CD4-positive, alpha-beta T cell treated with Interleukin-1 beta for 1 hour (primary cell): ENCODE data around the gene TMEM175.

ENCODE experiments used
- DNase-seq, 2 donors: peaks; one replicate each; pipeline ENCODE4 v3.0.0-alpha.2; 2020 to 2022

The TMEM175 gene, protein sequence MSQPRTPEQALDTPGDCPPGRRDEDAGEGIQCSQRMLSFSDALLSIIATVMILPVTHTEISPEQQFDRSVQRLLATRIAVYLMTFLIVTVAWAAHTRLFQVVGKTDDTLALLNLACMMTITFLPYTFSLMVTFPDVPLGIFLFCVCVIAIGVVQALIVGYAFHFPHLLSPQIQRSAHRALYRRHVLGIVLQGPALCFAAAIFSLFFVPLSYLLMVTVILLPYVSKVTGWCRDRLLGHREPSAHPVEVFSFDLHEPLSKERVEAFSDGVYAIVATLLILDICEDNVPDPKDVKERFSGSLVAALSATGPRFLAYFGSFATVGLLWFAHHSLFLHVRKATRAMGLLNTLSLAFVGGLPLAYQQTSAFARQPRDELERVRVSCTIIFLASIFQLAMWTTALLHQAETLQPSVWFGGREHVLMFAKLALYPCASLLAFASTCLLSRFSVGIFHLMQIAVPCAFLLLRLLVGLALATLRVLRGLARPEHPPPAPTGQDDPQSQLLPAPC

DNA sequence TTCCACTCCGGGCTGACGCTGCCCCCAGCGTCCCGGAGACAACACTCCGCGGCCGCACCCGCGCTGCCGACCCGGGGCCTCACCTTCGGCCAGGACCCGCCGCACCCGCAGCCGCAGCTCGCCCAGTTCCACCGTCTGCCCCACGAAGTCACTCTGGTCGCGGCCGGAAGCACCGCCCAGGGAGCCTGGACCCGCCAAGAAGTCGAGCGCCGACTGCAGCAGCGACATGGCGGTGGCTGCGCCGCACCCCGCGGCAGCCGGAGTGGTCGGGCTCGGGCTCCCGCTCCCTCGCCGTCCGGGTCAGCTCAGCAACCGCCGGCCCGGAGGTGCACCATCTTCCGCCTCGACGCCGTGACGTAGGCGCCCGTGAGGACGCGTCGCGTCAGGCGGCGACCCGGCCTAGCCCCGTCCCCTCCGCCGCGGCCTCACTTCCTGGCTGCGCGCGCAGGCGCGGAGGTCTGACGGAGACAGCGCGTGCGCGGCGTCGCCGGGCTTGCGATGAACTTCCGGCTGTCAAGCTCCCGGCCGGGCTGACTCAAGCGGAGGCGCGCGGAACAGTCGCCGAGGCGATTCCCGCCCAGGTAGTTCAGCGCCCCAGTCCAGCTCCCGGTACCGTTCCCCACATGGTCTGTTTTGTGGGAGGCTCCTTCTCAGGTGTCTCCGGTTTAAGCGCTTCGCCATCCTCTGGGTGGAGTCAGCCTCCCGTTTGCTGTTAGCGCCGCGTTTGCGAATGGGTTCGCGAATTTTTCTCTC is at the start of gene TMEM175, which contains the start of gene GAK:
TMEM175 (plus strand) TSS at position 501 of the 753 bp plus-strand sequence. CDS start 15,280 bp downstream, outside the sequence.
GAK (minus strand) TSS at position 357 of the 753 bp plus-strand sequence; CDS start at position 228, 129 bp downstream.
- DNase-seq, result peak; percentile 97

DNA sequence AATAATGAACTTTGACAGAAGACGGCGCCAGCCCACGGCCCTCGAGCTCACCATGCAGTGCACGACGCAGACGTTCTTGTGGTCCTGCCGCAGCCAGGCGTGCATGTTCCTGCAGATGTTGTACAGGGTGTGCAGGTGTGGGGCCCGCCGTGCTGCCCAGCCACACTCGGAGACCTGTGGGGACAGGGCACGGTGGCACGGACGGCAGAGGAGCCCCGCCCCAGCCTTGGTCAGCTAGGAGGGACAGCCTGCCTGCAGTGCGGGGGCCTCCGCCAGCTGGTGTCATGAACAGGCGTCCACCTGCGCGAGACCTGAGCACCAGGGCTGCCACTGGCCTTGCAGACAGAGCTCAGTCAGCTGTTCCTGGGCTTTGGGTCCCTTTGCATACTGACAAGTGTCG is 49.6 kb upstream of the TMEM175 start:
- no peak for DNase-seq

DNA sequence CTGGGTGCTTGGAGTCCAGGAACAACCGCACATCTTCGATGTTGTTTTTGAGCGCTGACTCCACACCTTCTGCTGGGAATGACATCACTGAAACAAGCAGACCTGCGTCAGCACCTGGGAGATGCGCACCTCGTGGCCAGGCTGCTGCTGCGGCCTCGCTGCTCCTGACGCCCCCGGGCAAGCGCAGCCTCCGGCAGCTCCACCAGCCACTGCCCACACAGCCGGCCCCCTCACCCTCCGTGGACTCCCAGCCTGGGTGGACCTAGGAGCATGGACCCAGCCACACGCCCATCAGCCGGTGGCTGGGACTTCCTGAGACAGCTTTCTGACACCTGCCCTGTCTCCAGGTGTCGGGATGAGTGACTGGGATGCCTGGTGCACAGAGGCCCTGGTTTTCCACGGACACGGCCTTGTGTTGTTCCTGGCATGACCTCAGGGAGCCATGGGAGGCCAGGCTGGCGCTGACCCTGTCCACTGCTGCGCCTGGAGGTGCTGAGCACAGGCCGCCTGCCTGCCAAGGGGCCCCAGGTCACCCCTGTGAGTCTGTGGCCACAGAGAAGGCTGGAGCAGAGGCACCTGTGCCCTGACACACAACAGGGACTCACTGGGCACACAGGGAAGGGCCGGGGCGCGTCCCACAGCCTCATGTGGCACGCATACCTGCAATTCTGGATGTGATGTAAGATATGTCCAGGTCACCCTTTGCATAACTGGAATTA is 48.7 kb upstream of the TMEM175 start:
- no peak for DNase-seq

DNA sequence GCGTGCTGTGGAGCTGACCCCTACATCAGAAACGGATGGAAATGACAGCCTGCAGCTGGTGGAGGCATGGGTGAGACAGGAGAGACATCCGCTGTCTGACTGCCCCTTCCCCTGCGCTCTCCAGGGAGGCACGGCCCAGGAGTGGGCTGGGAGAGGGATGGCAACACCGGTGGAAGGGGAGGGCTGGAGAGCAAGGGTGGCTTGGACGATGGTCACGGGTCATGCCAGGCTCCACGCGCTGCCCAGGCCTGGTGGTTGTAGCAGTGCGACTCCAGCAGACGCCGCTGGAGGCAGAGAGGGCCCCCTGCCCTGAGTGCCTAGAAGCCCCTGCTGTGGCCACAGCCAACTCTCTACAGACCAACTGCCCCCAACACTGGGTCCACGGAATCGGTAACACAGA is 48.0 kb upstream of the TMEM175 start:
- no peak for DNase-seq

DNA sequence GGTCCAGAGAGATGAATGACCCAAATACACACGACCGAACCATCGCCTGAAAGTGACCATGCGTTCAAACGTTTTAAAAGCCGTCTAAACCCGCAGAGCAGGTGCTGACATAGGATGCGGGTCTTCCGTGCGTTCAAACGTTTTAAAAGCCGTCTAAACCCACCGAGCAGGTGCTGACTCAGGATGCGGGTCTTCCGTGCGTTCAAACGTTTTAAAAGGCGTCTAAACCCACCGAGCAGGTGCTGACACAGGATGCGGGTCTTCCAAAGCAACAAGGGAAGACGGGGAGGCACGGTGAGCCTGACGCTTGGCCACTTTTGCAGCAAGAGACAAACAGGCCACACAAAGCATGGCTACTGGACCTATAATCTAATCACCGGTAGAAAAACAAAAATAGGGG is 47.4 kb upstream of the TMEM175 start:
- DNase-seq, result no peak

DNA sequence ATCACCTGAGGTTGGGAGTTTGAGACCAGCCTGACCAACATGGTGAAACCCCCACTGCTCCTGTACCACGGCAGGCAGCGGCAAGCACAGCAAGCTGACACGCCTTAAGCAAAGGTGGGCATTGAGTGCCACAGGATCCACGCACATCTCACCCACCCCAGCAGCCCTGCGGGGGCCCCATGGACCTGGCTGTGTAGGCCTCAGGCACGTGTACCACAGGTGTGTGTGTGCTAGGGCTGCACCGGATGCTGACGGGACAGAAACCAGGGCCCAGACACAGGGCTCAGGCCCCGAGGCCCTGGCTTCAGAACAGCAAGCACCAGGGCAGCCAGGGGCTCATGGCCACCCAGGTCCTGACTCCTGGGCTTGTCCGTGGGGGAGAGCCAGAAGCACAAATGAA is 46.9 kb upstream of the TMEM175 start:
- no peak for DNase-seq

DNA sequence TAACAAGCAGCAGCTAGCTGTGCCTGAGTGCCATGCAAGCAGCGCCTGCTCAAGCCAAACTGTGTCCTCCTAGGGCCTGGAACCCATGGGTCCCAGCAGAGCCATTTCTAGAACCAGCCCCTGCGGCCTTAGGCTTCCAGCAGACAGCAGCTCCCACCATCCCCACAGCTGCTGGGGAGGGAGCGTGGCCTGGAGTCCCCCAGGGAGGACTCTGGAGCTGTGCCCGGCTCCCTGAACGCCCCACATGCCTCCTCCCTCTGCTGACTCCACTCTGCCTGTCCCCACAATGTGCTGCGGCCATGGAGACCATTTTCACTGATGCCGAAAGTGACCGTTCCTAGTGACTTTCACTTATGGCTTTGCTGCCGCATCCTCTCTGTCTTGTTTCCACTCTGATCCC is 46.0 kb upstream of the TMEM175 start:
- DNase-seq, result no peak

DNA sequence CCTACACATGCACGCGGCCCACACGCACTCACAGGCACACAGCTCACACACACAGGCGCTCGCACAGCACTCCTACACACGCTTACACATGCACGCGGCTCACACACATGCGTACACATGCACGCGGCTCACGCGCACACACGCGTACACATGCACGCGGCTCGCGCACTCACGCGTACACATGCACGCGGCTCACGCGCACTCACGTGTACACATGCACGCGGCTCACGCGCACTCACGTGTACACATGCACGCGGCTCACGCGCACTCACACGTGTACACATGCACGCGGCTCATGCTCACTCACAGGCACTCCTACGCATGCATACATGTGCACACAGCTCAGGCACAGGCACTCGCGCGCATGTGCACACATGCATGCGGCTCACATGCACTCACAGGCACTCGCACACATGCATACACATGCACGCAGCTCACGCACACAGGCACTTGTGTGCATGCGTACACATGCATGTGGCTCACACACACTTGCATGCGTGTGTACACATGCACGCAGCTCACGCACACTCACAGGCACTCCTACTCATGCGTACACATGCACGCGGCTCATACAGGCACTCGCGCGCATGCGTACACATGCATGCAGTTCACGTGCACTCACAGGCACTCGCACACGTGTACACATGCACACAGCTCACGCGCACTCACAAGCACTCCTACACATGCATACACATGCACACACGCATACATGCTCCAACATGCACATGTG is 45.1 kb upstream of the TMEM175 start:
- DNase-seq, result no peak

DNA sequence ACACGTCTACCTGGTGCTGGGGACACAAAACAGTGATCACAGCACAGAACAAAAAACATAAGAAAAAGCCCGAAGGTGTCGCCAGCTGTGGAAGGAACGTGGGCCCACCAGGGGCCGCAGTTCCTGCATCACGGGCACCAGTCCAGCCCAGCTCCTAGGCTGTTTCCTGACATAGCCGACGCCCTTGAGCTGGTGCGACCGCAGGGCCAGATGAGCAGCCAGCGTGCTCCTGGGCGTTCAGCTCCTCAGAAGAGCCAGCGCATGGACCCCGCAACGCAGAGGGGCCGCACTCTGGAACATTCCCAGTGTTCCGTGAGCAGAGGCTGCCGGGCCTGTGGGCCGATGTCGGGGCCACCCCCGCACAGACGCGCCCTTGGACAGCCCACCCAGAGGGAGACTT is 44.2 kb upstream of the TMEM175 start:
- DNase-seq, result no peak

DNA sequence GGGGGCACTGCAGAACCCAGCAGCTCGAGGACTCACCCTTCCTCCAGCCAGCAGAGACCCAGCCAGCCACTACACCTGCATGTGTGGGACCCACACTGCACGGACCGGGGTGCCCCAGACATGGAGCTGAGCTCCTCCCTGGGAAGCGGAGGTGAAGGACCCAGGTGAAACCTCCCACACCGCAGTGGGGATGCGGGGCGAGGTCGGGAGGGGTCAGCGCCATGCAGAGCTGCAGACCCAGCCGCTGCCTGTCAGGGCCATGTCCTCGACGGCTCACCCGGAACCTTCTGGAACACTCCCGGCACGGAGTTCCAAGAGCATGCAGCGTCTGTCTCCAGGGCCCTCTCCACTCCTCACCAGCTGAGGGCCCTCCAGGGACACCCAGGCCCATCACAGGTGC is 42.7 kb upstream of the TMEM175 start:
- DNase-seq, result no peak

DNA sequence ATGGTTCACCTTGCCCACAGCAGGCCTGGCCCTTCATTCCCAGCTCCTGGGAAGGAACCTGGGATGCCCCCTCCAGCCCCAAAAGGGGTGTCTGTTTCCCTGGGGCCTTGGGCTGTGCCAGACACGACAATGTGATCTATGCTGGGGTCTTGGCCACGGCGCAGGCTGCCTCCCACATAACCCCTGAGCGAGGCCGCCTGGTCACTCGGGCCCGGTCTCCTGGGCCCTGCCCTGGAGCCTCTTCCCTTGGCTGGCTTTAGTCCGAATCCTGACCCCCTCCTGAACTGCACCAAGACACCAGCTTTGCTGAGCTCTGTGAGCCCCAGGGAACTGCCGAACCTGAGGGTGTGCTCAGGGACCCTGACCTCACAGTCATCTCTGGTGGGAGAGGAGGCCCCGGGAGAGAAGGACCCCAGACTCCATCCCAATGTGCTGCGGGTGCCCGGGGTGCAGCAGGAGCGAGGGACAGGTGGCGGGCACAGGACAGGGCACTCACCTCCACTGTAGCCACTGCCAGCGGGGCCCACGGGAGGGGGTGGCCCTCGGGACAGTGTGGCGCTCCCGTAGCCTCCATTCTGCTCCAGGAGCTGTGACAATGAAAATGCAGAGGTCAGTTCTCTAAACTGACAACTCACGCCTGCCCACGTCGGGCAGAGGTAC is 42.1 kb upstream of the TMEM175 start:
- DNase-seq, result no peak

DNA sequence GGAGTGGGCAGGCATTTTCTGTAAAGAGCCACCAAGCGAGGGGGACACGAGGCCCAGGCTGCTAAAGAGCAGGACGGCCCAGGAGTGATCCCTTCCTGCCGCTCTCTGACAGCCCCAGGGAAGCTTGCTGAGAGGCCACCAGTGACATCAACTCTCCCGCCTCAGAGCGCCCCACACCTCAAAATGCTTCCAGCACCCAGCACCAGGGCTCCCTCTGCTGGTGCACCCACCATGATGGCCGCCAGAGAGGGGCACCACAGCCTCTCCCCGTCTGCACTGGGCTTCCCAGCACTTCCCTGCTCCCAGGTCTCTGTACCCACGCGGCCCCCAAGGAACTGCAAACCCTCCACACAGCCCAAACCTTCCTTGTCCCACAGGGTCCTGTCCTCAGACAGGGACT is 40.5 kb upstream of the TMEM175 start:
- DNase-seq, result no peak

DNA sequence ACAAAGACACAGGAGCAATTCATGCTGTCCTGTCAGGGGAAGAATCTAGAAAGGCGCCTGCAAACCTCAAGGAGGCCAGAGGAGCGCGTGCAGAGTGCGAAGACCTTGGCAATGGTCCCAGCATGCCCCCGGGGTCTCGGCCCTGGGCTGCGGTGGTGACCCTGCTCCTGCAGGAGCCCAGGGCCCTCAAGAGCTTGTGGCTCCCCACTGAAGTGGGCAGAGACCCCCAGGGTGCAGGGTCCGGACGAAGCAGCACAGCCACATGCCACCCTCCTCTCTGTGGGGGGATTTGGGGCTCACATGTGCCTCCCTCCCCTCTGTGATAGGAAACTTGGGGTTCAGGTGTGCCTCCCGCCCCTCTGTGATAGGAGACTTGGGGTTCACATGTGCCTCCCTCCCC is 39.5 kb upstream of the TMEM175 start:
- DNase-seq, result no peak

DNA sequence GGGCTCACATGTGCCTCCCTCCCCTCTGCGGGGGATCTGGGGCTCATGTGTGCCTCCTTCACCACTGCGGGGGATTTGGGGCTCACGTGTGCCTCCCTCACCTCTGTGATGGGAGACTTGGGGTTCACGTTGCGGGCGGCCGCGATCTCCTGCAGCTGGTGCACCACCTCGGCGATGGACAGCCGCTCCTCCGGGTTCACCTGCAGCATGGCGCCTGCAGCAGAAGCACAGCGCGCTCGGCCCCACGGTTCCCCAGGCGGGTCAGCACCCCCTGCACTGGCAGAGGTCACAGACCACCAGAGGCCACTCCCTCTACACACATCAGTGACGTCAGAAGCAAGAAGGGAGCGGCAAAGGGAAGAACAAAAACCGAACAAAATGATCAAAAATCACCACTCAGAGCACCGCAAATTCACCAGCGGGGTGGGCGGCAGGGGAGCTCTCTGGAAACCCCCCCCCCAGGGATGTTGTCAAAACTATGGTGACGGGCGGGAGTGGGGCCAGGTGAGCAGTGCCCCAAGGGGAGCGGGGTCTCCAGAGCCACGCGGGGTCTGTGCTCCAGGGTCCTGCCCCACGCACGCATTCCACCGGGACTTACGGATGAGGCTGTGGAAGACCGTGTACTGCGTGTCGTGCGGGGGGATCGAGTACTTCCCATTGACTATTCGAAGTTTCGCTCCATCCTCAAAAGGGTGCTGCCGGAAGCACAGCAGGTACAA is 38.8 kb upstream of the TMEM175 start:
- DNase-seq, result no peak

DNA sequence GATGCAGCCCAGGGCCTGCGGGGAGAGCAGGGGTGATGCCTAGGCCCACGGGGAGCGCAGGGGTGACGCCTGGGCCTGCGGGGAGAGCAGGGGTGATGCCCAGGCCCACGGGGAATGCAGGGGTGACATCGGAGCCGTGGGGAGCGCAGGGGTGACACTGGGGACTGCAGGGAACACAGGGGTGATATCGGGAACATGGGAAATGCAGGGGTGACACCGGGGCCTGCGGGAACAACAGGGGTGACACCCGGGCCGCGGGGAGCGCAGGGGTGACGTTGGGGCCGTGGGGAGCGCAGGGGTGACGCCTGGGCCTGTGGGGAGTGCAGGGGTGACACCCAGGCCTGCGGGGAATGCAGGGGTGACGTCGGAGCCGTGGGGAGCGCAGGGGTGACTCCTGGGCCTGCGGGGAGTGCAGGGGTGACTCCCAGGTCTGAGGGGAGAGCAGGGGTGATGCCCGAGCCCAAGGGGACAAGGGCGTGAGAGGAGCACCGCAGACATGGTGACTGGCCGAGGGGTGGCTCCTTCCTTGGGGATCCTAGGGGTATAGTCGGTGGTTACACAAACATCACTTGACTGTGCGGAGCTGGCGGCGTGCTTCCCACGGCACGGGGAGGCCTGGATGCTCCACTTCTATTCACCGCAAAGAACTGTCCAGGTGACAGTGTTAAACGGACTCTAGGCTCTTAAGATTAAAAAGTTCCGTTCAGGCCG is 38.1 kb upstream of the TMEM175 start:
- no peak for DNase-seq

DNA sequence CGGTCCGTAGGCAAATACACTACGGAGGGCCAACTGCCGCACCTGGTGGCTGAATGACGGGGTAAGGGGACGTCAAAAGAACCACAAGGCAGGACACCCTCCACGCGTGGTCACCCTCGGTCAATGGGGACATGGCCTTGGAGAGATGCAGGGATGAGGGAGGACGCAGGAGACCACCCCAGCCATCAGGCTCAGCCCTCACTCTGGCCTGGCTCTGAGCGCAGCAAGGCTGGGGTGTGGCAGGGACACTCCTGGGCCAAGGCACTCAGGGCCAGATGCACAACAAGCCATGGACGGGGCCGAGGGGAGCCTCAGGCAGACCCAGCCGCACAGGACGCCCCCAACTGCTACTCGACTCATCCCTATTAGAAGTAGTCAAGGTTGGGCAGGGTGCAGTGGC is 36.7 kb upstream of the TMEM175 start:
- DNase-seq, result no peak

DNA sequence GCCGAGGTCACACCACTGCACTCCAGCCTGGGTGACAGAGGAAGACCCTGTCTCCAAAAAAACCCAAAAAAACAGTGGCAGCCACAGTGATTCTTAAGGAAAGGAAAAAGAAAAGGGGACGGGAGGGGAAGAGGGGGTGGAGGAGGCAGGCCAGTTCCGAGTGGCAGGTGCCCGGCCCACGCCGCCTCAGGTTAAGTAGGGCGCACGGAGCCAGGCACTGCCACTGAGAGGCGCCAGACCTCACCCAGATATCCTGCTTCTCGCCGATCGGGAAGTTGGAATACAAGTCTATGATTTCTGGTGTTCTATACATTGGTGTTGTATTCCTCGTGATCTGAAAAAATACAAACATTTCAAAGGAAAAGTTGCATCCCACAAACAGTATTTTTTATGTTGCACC is 36.0 kb upstream of the TMEM175 start:
- DNase-seq, result no peak

DNA sequence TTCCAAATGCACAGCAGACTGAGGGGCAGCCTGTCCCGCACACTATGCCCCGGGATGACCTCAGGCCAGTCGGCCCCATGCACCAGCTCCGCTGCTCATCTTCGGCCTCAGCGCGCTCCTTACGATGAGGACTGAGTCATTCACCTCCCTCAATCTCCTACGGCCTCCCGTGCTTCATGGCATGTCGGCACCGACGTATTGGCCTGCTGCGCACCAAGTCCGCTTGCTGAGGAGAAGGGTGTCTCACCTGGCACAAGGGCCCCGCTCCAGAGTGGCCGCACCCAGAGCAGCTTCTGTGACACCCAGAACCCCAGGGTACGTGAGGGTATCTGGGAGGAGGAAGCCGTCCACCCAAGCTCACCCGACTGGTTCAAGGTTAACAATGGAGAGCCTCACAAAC is 35.6 kb upstream of the TMEM175 start:
- DNase-seq, result no peak

DNA sequence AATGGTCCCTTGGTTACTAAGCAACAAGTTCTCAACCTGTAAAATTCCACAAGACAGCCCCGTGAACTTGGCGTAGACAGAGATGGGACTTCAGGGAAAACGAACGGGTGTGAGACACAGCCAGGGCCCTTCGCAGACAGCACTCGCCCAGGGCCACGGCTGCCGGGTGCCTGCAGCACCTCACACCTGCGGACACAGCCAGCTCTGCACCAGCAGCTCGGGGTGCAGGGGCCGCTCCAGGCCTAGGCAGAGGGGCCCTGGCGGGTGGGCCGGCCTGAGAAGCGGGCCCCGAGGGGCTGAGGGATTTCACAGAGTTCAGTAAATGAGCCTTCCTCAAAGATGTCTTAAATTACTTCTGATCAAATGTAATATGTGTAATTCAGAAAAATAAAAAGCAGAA is 34.1 kb upstream of the TMEM175 start:
- no peak for DNase-seq

DNA sequence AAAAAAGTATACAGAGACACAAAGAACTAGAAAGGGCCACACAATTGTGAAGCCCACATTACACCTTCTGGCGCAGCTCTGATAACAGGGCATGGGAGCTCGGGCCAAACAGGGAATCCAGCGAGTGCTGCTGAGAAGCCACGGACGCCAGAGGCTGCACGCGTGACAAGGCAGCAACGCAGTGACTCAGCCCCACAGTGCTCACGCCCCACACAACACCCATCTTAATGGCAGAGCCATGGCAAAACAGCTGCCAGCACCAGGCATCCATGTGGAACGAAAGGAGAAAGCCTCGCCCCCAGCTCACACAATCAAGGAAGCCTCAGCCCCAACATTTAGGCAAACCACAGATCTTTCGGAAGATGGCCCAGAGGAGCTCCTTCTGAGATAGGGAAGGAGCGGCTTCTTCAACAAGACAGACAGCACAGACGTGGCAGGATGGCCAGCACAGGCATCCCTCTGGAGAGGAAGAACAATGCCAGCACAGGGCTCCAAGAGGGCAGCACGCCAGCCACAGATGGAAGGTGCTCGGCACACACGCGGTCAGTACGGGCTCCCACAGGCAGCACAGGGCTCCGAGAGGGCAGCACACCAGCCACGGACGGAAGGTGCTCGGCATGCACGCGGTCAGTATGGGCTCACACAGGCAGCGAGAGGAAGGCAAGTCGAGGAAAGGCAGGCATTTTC is 33.2 kb upstream of the TMEM175 start:
- DNase-seq, result no peak
